ENCODE data around the gene SMCO4. TPM values are rescaled to one million over a fixed set of nuclear protein-coding genes. Genes with fewer than 3 reads are reported as not detected.

SMCO4 gene
- total RNA-seq, 1 donor from 2014 or later = 2.4 TPM

- peak; percentile 74 for DNase-seq (ENCODE audit: low read depth)
- H3K36me3 ChIP-seq (ENCODE audit: control insufficient read depth, insufficient read depth, low read length) = no peaks in the 10 kb centered on the region
- TF ChIP-seq CTCF (IDR thresholded peaks at IDR 0.05; ENCODE audit: insufficient read depth, low read length, severe bottlenecking) = no peak
- FAIRE-seq = no peak
- no peaks in the 10 kb centered on the region for H3K27me3 ChIP-seq (ENCODE audit: control insufficient read depth, insufficient read depth, low read length)
- no peak overlapping the region for H3K4me3 ChIP-seq (ENCODE audit: low read depth, low read length)
Observed at GRCh38 chr11:93518081-93518480, 25.1 kb downstream of the SMCO4 start.

- Histone ChIP-seq H3K4me3 (ENCODE audit: low read depth, low read length) (no peak overlapping the region), H3K36me3 (ENCODE audit: control insufficient read depth, insufficient read depth, low read length) (no peaks in the 10 kb centered on the region), H3K27me3 (ENCODE audit: control insufficient read depth, insufficient read depth, low read length) (no peaks in the 10 kb centered on the region)
- DNase-seq (ENCODE audit: low read depth) = no peak
- TF ChIP-seq CTCF (IDR thresholded peaks at IDR 0.05; ENCODE audit: insufficient read depth, low read length, severe bottlenecking) = no peak
- FAIRE-seq = no peak
Observed at GRCh38 chr11:93517611-93518010, 25.6 kb downstream of the SMCO4 start.

- H3K27me3 ChIP-seq (ENCODE audit: control insufficient read depth, insufficient read depth, low read length) = no peaks in the 10 kb centered on the region
- no peak for DNase-seq (ENCODE audit: low read depth)
- H3K36me3 ChIP-seq (ENCODE audit: control insufficient read depth, insufficient read depth, low read length) = no peaks in the 10 kb centered on the region
- H3K4me3 ChIP-seq (ENCODE audit: low read depth, low read length) = no peak overlapping the region
- no peak for FAIRE-seq
- TF ChIP-seq CTCF (IDR thresholded peaks at IDR 0.05; ENCODE audit: insufficient read depth, low read length, severe bottlenecking) = no peak
Observed at GRCh38 chr11:93517041-93517440, 26.1 kb downstream of the SMCO4 start.

GRCh38 chr11:93515441-93516025, 27.7 kb downstream of the SMCO4 start:
- Histone ChIP-seq H3K36me3 (ENCODE audit: control insufficient read depth, insufficient read depth, low read length) (no peaks in the 10 kb centered on the region), H3K4me3 (ENCODE audit: low read depth, low read length) (no peak overlapping the region), H3K27me3 (ENCODE audit: control insufficient read depth, insufficient read depth, low read length) (no peaks in the 10 kb centered on the region)
- FAIRE-seq = no peak
- no peak for DNase-seq (ENCODE audit: low read depth)
- TF ChIP-seq CTCF (IDR thresholded peaks at IDR 0.05; ENCODE audit: insufficient read depth, low read length, severe bottlenecking) = no peak

GRCh38 chr11:93514712-93515111, 28.5 kb downstream of the SMCO4 start:
- no peak for TF ChIP-seq CTCF (IDR thresholded peaks at IDR 0.05; ENCODE audit: insufficient read depth, low read length, severe bottlenecking)
- no peak for FAIRE-seq

GRCh38 chr11:93513772-93514171, 29.4 kb downstream of the SMCO4 start:
- H3K36me3 ChIP-seq (ENCODE audit: control insufficient read depth, insufficient read depth, low read length) = no peaks in the 10 kb centered on the region
- H3K4me3 ChIP-seq (ENCODE audit: low read depth, low read length) = no peak overlapping the region
- TF ChIP-seq CTCF (IDR thresholded peaks at IDR 0.05; ENCODE audit: insufficient read depth, low read length, severe bottlenecking) = no peak
- FAIRE-seq = no peak
- no peak for DNase-seq (ENCODE audit: low read depth)
- no peaks in the 10 kb centered on the region for H3K27me3 ChIP-seq (ENCODE audit: control insufficient read depth, insufficient read depth, low read length)

More at GRCh38 chr11:93514712-93515111, 28.5 kb downstream of the SMCO4 start:
- Histone ChIP-seq H3K27me3 (ENCODE audit: control insufficient read depth, insufficient read depth, low read length) (no peaks in the 10 kb centered on the region), H3K36me3 (ENCODE audit: control insufficient read depth, insufficient read depth, low read length) (no peaks in the 10 kb centered on the region), H3K4me3 (ENCODE audit: low read depth, low read length) (no peak overlapping the region)
- DNase-seq (ENCODE audit: low read depth) = no peak

Measured in bronchial epithelial cell (primary cell).